DMS153 treated with DMSO at 0.1 percent for 48 hours (cell line): Measurements from ENCODE around the gene PRKCE.
A peak's percentile ranks its signal among the peaks of the same experiment; 100 is the strongest.

Experiments used
- DNase-seq: peaks from one replicate; lab custom pipeline; 2025; ENCODE audit not compliant: unreplicated experiment; lab: John Stamatoyannopoulos, UW

The PRKCE gene

GRCh38 chr2:45776160-45776955 lies 124.9 kb downstream of the PRKCE start:
- DNase-seq: no peak

GRCh38 chr2:45777996-45778719 lies 126.7 kb downstream of the PRKCE start:
- no peak for DNase-seq

- no peak for DNase-seq
Observed at GRCh38 chr2:45778720-45779171, 127.3 kb downstream of the PRKCE start.

- DNase-seq: no peak
Observed at GRCh38 chr2:45780541-45781463, 129.3 kb downstream of the PRKCE start.

- DNase-seq: no peak
Observed at GRCh38 chr2:45781464-45781811, 130.0 kb downstream of the PRKCE start.

- no peak for DNase-seq
Observed at GRCh38 chr2:45782436-45782835, 131.0 kb downstream of the PRKCE start.

- no peak for DNase-seq
Observed at GRCh38 chr2:45782986-45783385, 131.5 kb downstream of the PRKCE start.

GRCh38 chr2:45786030-45786835 lies 134.8 kb downstream of the PRKCE start:
- DNase-seq: no peak

GRCh38 chr2:45786836-45787357 lies 135.4 kb downstream of the PRKCE start:
- no peak for DNase-seq

GRCh38 chr2:45788401-45788800 lies 136.9 kb downstream of the PRKCE start:
- DNase-seq: no peak

- no peak for DNase-seq
Observed at GRCh38 chr2:45789317-45789716, 137.8 kb downstream of the PRKCE start.

- no peak for DNase-seq
Observed at GRCh38 chr2:45789961-45790723, 138.7 kb downstream of the PRKCE start.

- peak; percentile 55 for DNase-seq
Observed at GRCh38 chr2:45793305-45793962, 142.0 kb downstream of the PRKCE start.

GRCh38 chr2:45794134-45794617 lies 142.7 kb downstream of the PRKCE start:
- peak; percentile 23 for DNase-seq

GRCh38 chr2:45796500-45796899 lies 145.0 kb downstream of the PRKCE start:
- no peak for DNase-seq

- DNase-seq: no peak
Observed at GRCh38 chr2:45797451-45798230, 146.2 kb downstream of the PRKCE start.

- no peak for DNase-seq
Observed at GRCh38 chr2:45799679-45800381, 148.4 kb downstream of the PRKCE start.
